Activated gamma-delta T cell treated with Interleukin-2 at 50 U/mL for 16 hours (primary cell): ENCODE results near the gene LMAN1L.

Source experiments
- DNase-seq: peaks from one replicate; pipeline ENCODE4 v3.0.0-alpha.2; 2020

Gene LMAN1L

GRCh38 chr15:74812533-74812932 lies at the start of gene LMAN1L:
TSS of gene LMAN1L (plus strand) at chr15:74812835. CDS start at chr15:74812855, 20 bp downstream.
- no peak for DNase-seq

- no peak for DNase-seq
Observed at GRCh38 chr15:74763416-74763815, 49.2 kb upstream of the LMAN1L start.

GRCh38 chr15:74767167-74768098 lies 45.2 kb upstream of the LMAN1L start:
- DNase-seq: no peak

- no peak for DNase-seq
Observed at GRCh38 chr15:74768099-74768770, 44.4 kb upstream of the LMAN1L start.

GRCh38 chr15:74768771-74769342 lies 43.8 kb upstream of the LMAN1L start:
- peak; percentile 58 for DNase-seq

- DNase-seq: no peak
Observed at GRCh38 chr15:74769463-74770025, 43.1 kb upstream of the LMAN1L start.

- no peak for DNase-seq
Observed at GRCh38 chr15:74770211-74770903, 42.3 kb upstream of the LMAN1L start.

- no peak for DNase-seq
Observed at GRCh38 chr15:74773329-74773728, 39.3 kb upstream of the LMAN1L start.

GRCh38 chr15:74773731-74774252 lies 38.8 kb upstream of the LMAN1L start:
- no peak for DNase-seq

- no peak for DNase-seq
Observed at GRCh38 chr15:74775132-74775562, 37.5 kb upstream of the LMAN1L start.

- no peak for DNase-seq
Observed at GRCh38 chr15:74775894-74776293, 36.7 kb upstream of the LMAN1L start.

GRCh38 chr15:74776821-74777768 lies 35.5 kb upstream of the LMAN1L start:
- DNase-seq: peak; percentile 60

- DNase-seq: no peak
Observed at GRCh38 chr15:74777769-74778598, 34.7 kb upstream of the LMAN1L start.

GRCh38 chr15:74778599-74778970 lies 34.0 kb upstream of the LMAN1L start:
- no peak for DNase-seq

GRCh38 chr15:74779162-74779648 lies 33.4 kb upstream of the LMAN1L start:
- no peak for DNase-seq

GRCh38 chr15:74780523-74781430 lies 31.9 kb upstream of the LMAN1L start:
- DNase-seq: no peak

GRCh38 chr15:74781431-74782258 lies 31.0 kb upstream of the LMAN1L start, which contains the start of gene CSK:
TSS of gene CSK (plus strand) at chr15:74782080. CDS start at chr15:74798298, 16,218 bp downstream.
- DNase-seq: peak; percentile 73
